GM18868 (cell line): ENCODE results near the gene SLC40A1.

Source experiments
- ATAC-seq: cut with Tn5 transposase; IDR thresholded peaks from one replicate; pipeline ENCODE4 v1.9.1; 2021; ENCODE audit warnings: mild to moderate bottlenecking, moderate library complexity; ENCODE audit not compliant: unreplicated experiment

The SLC40A1 gene

GRCh38 chr2:189542145-189542882 is 38.3 kb downstream of the SLC40A1 start:
- no peak for ATAC-seq

GRCh38 chr2:189541591-189541990 is 39.0 kb downstream of the SLC40A1 start:
- no peak for ATAC-seq

- ATAC-seq = no peak
Observed at GRCh38 chr2:189540551-189540950, 40.0 kb downstream of the SLC40A1 start.

- no peak for ATAC-seq
Observed at GRCh38 chr2:189538402-189538801, 42.2 kb downstream of the SLC40A1 start.

- no peak for ATAC-seq
Observed at GRCh38 chr2:189536830-189537229, 43.8 kb downstream of the SLC40A1 start.

- no peak for ATAC-seq
Observed at GRCh38 chr2:189534854-189535832, 45.4 kb downstream of the SLC40A1 start.

- ATAC-seq = no peak
Observed at GRCh38 chr2:189533288-189534035, 47.1 kb downstream of the SLC40A1 start.

- ATAC-seq = no peak
Observed at GRCh38 chr2:189530965-189531637, 49.5 kb downstream of the SLC40A1 start.

- ATAC-seq = no peak
Observed at GRCh38 chr2:189528617-189529016, 52.0 kb downstream of the SLC40A1 start.

GRCh38 chr2:189527812-189528592 is 52.6 kb downstream of the SLC40A1 start:
- ATAC-seq = no peak

GRCh38 chr2:189527041-189527750 is 53.4 kb downstream of the SLC40A1 start:
- peak; percentile 60 for ATAC-seq

- ATAC-seq = peak; percentile 30
Observed at GRCh38 chr2:189526241-189526640, 54.3 kb downstream of the SLC40A1 start.

- ATAC-seq = no peak
Observed at GRCh38 chr2:189524746-189525145, 55.8 kb downstream of the SLC40A1 start.

GRCh38 chr2:189522435-189523151 is 58.0 kb downstream of the SLC40A1 start:
- no peak for ATAC-seq

- no peak for ATAC-seq
Observed at GRCh38 chr2:189521699-189522434, 58.7 kb downstream of the SLC40A1 start.

GRCh38 chr2:189519631-189520387 is 60.8 kb downstream of the SLC40A1 start:
- no peak for ATAC-seq
